Neural cell (in vitro differentiated cells): ENCODE results near the gene NOX1. TPM values are rescaled to one million over a fixed set of nuclear protein-coding genes. Genes with fewer than 3 reads are reported as not detected.
"Not testable (repeated sequence)": the region's sequence is repeated elsewhere in the genome, so short reads cannot be mapped to it uniquely, and the experiment has no call there.

Source experiments
- H2AFZ ChIP-seq: fragments of 200-600, 300-800 bp; sonication (generic), shearing (Covaris generic); 2 replicates; pipeline ENCODE4 v1.6.0; 2014; ENCODE audit warnings: low read depth, mild to moderate bottlenecking, antibody characterized with exemption, low read length, moderate library complexity
- H3F3A ChIP-seq: fragments of 200-600 bp; shearing (Covaris generic); 2 replicates; pipeline ENCODE4 v1.6.1; 2016; ENCODE audit warnings: mild to moderate bottlenecking, moderate library complexity, mixed read lengths, antibody characterized with exemption, low read length; ENCODE audit not compliant: insufficient read depth, poor library complexity, severe bottlenecking
- H3K27ac ChIP-seq: fragments of 200-600, 300-800 bp; sonication (generic), shearing (Covaris generic); 2 replicates; pipeline ENCODE4 v1.5.1; 2014; ENCODE audit warnings: mild to moderate bottlenecking, low read length, moderate library complexity
- H3K27me3 ChIP-seq: fragments of 300-800, 200-600 bp; sonication (generic), shearing (Covaris generic); 2 replicates; pipeline ENCODE4 v1.6.0; 2014; ENCODE audit warnings: mild to moderate bottlenecking, low read depth, low read length, moderate library complexity; ENCODE audit not compliant: insufficient read depth
- H3K36me3 ChIP-seq: fragments of 300-800, 200-600 bp; sonication (generic), shearing (Covaris generic); 2 replicates; pipeline ENCODE4 v1.5.1; 2014; ENCODE audit warnings: mild to moderate bottlenecking, antibody characterized with exemption, low read length, moderate library complexity; ENCODE audit not compliant: insufficient read depth
- H3K4me2 ChIP-seq: fragments of 300-800, 200-600 bp; sonication (generic), shearing (Covaris generic); 2 replicates; pipeline ENCODE4 v1.6.0; 2014; ENCODE audit warnings: mild to moderate bottlenecking, low read length
- H3K4me3 ChIP-seq: fragments of 300-800, 200-600 bp; sonication (generic), shearing (Covaris generic); 2 replicates; pipeline ENCODE4 v1.5.1; 2014; ENCODE audit warnings: mild to moderate bottlenecking, low read length, moderate library complexity
- H3K79me2 ChIP-seq: fragments of 200-600 bp; shearing (Covaris generic); replicated peaks from 2 replicates; pipeline ENCODE4 v1.6.0; 2014; ENCODE audit warnings: mild to moderate bottlenecking, low read length, moderate library complexity; ENCODE audit not compliant: insufficient read depth
- H3K9ac ChIP-seq: fragments of 300-800, 200-600 bp; sonication (generic), shearing (Covaris generic); 2 replicates; pipeline ENCODE4 v1.6.1; 2016; ENCODE audit warnings: mild to moderate bottlenecking, low read length, mixed read lengths
- H3K9me2 ChIP-seq: fragments of 200-600 bp; shearing (Covaris generic); 2 replicates; pipeline ENCODE4 v1.6.1; 2016; ENCODE audit warnings: mild to moderate bottlenecking, low read length, mixed read lengths; ENCODE audit not compliant: insufficient read depth
- H3K9me3 ChIP-seq: fragments of 200-600, 300-800 bp; sonication (generic), shearing (Covaris generic); 2 replicates; pipeline ENCODE4 v1.6.1; 2016; ENCODE audit warnings: mild to moderate bottlenecking, mixed run types, low read length, moderate library complexity, mixed read lengths
- H4K20me1 ChIP-seq: fragments of 200-600 bp; shearing (Covaris generic); 2 replicates; pipeline ENCODE4 v1.6.1; 2016; ENCODE audit warnings: mild to moderate bottlenecking, mixed run types; ENCODE audit not compliant: insufficient read depth
- EP300 ChIP-seq: fragments of 450-650 bp; conservative IDR thresholded peaks from 2 replicates; pipeline ENCODE4 v1.6.1; 2014; ENCODE audit warnings: antibody characterized with exemption, mild to moderate bottlenecking, moderate library complexity; ENCODE audit not compliant: poor library complexity, severe bottlenecking
- EZH2 ChIP-seq: fragments of 200-600, 300-800 bp; shearing (Covaris generic), sonication (generic); IDR thresholded peaks from 2 replicates; pipeline ENCODE4 v1.6.1; 2014; ENCODE audit warnings: antibody characterized with exemption, low read length, borderline replicate concordance, mild to moderate bottlenecking; ENCODE audit not compliant: insufficient read depth, poor library complexity, severe bottlenecking
- MXI1 ChIP-seq: fragments of 450-650 bp; conservative IDR thresholded peaks from 2 replicates; pipeline ENCODE4 v1.6.1; 2014; ENCODE audit warnings: antibody characterized with exemption, mild to moderate bottlenecking; ENCODE audit not compliant: poor library complexity, severe bottlenecking
- POLR2AphosphoS5 ChIP-seq: IDR thresholded peaks from 2 replicates; pipeline ENCODE4 v1.6.1; 2012
- RAD21 ChIP-seq: fragments of 450-650 bp; conservative IDR thresholded peaks from 2 replicates; pipeline ENCODE4 v1.6.1; 2014; ENCODE audit warnings: antibody characterized with exemption, mild to moderate bottlenecking, moderate library complexity
- SMC3 ChIP-seq: fragments of 450-650 bp; conservative IDR thresholded peaks from 2 replicates; pipeline ENCODE4 v1.6.1; 2014; ENCODE audit warnings: antibody characterized with exemption, mild to moderate bottlenecking, moderate library complexity; ENCODE audit not compliant: poor library complexity
- TAF1 ChIP-seq: IDR thresholded peaks from 2 replicates; pipeline ENCODE4 v1.6.1; 2012; ENCODE audit warnings: low read depth
- polyA plus RNA-seq: library from polyadenylated mRNA; depleted of rRNA; stranded (reverse); fragments of >200 nt; gene quantifications from 2 replicates; pipeline ENCODE4 v1.2.3, GENCODE V29; 2014
- TF ChIP-seq, protein P1 (sequence below): fragments of 450-650 bp; IDR thresholded peaks from 2 replicates; pipeline ENCODE4 v1.5.1; 2014; ENCODE audit warnings: antibody characterized with exemption, mild to moderate bottlenecking, moderate library complexity; ENCODE audit not compliant: poor library complexity, severe bottlenecking
- TF ChIP-seq, protein P2 (sequence below): IDR thresholded peaks from 2 replicates; pipeline ENCODE4 v1.6.1; 2012; ENCODE audit warnings: borderline replicate concordance

Gene NOX1
- polyA plus RNA-seq, 1 donor from 2014 or later = not detected

DNA sequence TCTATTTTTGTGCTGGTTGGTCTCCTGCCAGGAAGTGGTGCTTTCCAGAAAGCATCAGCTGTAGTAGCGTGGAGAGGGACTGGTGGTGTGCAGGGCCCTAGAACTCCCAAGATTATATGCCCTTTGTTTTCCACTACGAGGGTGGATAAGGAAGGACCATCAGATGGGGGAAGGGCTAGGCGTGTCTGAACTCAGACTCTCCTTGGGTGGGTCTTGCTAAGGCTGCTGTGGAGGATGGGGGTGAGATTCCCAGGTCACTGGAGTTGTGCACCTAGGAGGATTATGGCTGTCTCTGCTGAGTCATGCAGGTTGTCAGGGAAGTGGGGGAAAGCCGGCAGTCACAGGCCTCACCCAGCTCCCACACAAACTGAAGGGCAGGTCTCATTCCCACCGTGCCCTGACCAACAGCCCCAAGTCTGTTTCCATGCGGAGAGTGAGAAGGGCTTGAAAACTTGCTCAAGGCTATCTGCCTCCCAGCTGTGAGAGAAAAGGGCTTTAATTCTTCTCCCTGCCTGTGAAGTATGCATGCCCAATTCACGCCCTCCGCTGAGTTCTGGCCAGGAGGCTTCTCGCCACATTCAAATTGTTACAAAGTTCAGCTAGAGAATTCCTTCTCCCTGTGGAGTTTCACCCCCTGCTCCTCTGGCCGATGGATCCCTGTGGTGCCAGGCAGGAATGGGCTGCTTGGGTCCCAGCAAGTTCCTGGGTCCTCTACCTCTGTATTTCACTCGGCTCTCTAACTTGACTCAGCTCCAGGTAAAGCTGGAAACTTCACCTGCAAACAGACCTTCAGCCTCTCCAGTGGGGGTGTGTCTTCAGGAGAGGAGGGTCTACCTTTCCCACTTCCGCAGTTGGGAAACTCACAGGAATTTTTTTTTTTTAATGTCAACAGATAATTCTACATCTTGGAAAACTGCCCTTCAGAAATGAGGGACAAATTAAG is 61.7 kb downstream of the NOX1 start:
- Histone ChIP-seq H3K4me2 (no peak overlapping the region), H2AFZ (no peak overlapping the region), H3K4me3 (no peak overlapping the region), H3K27ac (no peak overlapping the region), H3K9me3 (no peaks in the 10 kb centered on the region), H3K36me3 (no peaks in the 10 kb centered on the region), H3F3A (no peaks in the 10 kb centered on the region), H3K79me2 (no peaks in the 10 kb centered on the region), H4K20me1 (no peaks in the 10 kb centered on the region), H3K27me3 (no peaks in the 10 kb centered on the region), H3K9me2 (no peaks in the 10 kb centered on the region), H3K9ac (no peak overlapping the region)
- TF ChIP-seq RAD21 (no peak), SMC3 (no peak), MXI1 (no peak), POLR2AphosphoS5 (no peak), TAF1 (no peak), EZH2 (no peak), EP300 (no peak)
- TF ChIP-seq, protein P1, sequence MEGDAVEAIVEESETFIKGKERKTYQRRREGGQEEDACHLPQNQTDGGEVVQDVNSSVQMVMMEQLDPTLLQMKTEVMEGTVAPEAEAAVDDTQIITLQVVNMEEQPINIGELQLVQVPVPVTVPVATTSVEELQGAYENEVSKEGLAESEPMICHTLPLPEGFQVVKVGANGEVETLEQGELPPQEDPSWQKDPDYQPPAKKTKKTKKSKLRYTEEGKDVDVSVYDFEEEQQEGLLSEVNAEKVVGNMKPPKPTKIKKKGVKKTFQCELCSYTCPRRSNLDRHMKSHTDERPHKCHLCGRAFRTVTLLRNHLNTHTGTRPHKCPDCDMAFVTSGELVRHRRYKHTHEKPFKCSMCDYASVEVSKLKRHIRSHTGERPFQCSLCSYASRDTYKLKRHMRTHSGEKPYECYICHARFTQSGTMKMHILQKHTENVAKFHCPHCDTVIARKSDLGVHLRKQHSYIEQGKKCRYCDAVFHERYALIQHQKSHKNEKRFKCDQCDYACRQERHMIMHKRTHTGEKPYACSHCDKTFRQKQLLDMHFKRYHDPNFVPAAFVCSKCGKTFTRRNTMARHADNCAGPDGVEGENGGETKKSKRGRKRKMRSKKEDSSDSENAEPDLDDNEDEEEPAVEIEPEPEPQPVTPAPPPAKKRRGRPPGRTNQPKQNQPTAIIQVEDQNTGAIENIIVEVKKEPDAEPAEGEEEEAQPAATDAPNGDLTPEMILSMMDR = no peak
- TF ChIP-seq, protein P2, sequence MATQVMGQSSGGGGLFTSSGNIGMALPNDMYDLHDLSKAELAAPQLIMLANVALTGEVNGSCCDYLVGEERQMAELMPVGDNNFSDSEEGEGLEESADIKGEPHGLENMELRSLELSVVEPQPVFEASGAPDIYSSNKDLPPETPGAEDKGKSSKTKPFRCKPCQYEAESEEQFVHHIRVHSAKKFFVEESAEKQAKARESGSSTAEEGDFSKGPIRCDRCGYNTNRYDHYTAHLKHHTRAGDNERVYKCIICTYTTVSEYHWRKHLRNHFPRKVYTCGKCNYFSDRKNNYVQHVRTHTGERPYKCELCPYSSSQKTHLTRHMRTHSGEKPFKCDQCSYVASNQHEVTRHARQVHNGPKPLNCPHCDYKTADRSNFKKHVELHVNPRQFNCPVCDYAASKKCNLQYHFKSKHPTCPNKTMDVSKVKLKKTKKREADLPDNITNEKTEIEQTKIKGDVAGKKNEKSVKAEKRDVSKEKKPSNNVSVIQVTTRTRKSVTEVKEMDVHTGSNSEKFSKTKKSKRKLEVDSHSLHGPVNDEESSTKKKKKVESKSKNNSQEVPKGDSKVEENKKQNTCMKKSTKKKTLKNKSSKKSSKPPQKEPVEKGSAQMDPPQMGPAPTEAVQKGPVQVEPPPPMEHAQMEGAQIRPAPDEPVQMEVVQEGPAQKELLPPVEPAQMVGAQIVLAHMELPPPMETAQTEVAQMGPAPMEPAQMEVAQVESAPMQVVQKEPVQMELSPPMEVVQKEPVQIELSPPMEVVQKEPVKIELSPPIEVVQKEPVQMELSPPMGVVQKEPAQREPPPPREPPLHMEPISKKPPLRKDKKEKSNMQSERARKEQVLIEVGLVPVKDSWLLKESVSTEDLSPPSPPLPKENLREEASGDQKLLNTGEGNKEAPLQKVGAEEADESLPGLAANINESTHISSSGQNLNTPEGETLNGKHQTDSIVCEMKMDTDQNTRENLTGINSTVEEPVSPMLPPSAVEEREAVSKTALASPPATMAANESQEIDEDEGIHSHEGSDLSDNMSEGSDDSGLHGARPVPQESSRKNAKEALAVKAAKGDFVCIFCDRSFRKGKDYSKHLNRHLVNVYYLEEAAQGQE = no peak

DNA sequence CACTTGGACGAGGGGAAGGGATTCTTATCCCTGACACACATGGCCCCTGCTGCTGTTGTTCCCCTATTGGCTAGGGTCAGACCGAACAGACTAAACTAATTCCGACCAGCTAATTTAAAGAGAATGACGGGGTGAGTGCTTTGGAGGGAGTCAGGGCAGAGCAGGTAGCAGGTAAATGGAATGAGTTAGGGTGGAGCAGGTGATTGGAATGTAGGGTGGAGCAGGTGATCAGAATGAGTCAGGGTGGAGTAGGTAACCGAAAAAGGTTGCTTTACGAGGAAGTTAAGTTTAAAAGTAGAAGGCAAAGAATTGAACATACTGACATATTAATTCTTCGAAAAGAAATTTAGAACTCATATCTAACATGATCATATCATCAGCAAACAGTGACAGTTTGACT is 65.9 kb downstream of the NOX1 start:
- H3K4me2 ChIP-seq, H4K20me1 ChIP-seq, H3K9me3 ChIP-seq, H3K9me2 ChIP-seq, H3K36me3 ChIP-seq, H3F3A ChIP-seq, H3K27ac ChIP-seq, H3K79me2 ChIP-seq, H3K4me3 ChIP-seq, H3K9ac ChIP-seq, H3K27me3 ChIP-seq, H2AFZ ChIP-seq: not testable (repeated sequence)
